GM18498 (cell line): Measurements from ENCODE around the gene UBE2E1.

Source experiments
- ATAC-seq: cut with Tn5 transposase; IDR thresholded peaks from one replicate; pipeline ENCODE4 v1.9.1; 2021; ENCODE audit warnings: mild to moderate bottlenecking, moderate library complexity; ENCODE audit not compliant: unreplicated experiment

Gene UBE2E1

DNA sequence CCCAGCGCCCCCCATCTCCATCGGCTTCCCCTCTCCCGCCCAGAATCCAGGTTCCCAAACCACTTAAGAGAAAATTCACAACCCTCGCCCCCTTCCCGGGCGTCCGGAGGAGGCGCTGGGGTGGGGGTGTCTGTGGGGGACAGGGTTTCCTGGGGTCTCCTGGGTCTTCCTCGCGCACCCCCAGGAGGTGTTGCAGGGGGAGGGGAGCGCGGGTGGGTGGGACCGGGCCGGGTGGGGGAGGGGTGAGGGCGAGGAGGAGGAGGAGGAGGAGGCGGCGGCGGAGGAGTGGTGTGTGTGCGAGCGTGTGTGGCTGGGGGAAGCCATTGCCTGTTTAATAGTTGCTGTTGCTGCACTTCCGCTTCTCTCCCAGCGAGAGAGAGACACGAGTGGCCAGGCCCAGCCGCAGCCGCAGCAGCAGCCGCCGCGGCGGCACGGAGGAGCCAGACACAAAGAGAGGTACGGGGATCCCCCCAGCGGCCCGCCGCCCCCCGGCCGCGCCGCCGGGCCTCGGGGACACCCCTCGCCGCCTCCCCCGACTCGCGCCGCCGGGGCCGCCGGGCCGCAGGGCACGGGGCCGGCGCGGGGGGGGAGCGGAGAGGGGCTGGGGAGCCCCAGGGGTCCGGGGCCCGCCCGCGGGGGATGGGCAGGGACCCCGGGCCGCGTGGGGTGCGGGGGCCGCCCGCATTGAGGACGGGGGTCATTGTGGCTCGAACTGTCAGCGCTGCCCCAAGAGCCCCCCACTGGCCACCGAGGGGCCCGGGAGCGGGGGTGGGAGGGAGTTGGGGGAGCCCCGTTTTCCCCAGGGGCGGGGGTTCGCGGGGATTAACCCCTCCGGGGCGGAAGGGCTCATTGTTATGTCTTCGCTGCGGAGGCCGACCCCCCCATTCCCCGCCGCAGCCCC lies at the start of gene UBE2E1:
UBE2E1 (plus strand) TSS at position 323 of the 901 bp plus-strand sequence. CDS start 1,315 bp downstream, outside the sequence.
- ATAC-seq, result peak; percentile 72

DNA sequence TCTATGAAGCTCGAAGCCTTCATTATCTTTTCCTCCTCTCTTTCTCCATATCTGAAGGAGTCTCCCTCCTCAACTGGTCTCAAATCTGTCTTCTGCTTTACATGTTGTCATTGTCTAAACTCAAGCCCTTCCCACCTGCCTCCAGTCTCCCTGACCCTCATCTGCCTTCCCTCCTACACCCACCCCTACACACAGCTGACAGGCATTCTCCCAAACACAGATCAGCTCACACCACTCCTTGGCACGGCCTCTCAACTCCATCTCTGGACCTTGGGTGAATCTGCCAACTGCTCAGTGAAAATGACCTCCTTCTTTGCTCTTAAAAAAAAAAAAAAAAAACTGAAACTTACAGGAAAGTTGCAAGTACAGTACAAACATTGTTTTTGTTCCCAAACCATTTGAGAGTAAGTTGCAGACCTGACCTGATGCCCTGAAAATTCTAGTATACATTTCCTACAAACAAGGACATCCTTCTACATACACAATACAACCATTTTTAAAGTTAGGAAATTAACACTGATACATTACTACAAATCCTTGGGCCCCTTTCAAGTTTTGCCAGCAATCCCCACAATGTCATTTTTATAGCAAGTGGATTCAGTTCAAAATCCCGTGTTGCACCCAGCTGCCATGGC lies 49.4 kb upstream of the UBE2E1 start:
- ATAC-seq, result no peak

- no peak for ATAC-seq
These were observed 47.4 kb upstream of the UBE2E1 start for GRCh38 chr3:23758253-23758838.

- peak; percentile 25 for ATAC-seq
These were observed 45.4 kb upstream of the UBE2E1 start for GRCh38 chr3:23760325-23760724.

DNA sequence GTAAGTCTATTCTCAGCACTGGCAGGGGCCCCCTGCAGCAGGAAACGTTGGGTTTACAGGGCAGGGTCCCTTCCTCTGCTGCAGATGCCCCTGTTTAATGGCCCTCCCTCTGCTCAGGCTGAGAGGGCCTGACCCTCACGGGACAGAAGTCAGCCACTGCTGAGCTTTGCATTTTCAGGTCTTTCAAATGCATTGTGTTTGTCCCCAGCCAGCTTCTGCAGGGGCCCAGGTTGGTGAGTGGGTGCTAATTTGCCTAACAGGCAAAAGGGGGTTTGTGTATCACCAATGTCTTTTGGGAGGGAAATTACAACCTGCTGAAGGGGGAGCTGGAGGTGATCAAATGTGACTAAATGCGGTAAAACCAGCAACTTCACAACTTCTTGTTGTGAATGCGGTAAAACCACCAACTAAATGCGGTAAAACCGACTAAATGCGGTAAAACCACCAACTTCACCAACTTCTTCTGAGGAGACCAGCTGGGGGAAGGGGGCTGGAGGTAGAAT lies 44.8 kb upstream of the UBE2E1 start:
- ATAC-seq, result peak; percentile 38

DNA sequence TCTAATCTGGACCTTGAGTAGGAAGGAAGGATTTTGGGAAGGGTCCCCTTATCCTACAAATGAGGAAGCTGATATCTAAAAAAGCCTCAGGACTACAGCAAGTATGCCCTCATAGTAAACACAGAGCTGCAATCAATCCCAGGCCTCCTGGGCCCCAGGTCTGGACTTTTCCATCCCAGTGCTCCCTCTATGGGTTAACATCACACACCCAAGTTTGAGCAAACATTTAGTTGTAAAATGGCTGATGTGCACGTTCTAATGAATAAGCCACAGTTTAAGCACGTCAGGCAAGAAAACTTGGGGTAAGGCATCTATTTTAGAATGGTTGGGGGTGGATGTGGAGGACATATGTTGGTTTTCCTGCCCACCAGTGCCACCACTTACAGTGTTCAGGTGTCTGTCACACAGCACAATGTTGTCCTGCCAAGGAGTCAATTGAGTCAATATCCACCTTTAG lies 44.3 kb upstream of the UBE2E1 start:
- ATAC-seq, result peak; percentile 37

DNA sequence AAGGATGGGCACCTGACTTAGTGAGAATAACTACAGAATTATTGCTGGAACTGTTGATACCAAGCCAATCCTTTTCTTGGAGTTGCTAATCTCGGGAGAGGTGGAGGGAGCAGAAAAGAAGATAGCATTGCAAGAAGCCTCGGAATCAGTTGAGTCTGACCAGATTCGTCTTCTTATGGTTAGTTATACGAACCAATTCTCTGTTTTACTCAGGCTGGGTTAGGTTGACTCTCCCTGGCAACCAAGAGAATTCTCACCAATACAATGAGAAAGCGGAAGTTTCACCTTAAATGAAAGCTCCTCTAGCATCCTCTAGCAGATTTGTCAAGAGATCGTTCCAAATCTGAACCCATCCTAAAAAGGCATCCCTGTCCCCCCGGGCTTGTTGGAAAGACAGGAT lies 43.5 kb upstream of the UBE2E1 start:
- peak; percentile 85 for ATAC-seq

DNA sequence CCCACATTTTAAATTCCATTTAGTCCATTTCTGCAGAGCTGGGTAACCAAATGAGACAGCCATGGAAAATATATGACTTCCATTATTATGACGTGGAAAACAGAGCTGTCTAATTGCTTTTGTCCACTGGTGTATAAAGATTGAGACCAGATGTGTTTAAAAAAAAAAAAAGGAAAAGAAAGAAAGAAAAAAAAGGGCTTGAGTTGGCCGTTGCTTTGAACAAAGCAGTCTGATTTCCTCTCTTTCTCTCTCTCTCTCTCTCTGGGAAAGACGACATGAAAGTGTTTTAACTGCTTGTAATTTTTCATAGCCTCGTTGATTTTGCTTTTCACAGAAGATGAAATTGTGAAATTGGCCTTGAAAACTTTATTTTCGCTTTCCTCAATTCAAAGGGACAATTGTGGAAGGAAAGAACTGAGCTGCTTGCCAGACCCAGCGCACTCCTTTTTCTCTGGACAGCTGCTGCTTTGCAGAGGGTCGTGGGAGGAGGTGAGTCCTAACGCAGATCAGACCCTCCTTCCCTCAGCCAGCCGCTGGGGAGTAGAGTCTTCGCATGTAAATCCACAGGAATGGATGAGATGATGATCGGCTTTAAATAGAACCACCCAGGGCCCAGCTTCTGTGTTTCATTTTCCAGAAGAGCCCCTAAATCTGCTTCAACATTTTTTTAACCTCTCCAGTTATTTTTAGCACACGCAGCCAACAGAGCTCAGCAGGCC lies 42.8 kb upstream of the UBE2E1 start:
- ATAC-seq, result no peak

GRCh38 chr3:23764407-23764806 lies 41.3 kb upstream of the UBE2E1 start:
- no peak for ATAC-seq

DNA sequence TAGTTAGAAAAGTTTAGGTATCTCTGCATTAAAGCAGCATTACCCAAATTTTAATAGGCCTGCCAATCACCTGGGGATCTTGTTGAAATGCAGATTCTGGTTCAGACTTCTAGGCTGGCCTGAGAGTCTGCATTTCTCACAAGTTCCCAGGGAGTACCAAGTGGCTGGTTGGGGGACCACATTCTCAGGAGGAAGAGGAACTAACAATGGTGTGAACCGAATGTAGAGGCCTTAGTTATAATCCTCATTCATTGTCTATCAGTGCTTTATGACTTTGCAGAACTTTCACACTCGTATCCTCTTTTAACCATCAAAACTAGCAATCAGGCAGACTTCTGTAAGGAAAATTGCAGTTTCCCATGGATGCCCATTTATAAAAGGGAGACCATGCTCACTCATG lies 38.2 kb upstream of the UBE2E1 start:
- no peak for ATAC-seq

- ATAC-seq, result no peak
These were observed 30.4 kb upstream of the UBE2E1 start for GRCh38 chr3:23775254-23775909.

DNA sequence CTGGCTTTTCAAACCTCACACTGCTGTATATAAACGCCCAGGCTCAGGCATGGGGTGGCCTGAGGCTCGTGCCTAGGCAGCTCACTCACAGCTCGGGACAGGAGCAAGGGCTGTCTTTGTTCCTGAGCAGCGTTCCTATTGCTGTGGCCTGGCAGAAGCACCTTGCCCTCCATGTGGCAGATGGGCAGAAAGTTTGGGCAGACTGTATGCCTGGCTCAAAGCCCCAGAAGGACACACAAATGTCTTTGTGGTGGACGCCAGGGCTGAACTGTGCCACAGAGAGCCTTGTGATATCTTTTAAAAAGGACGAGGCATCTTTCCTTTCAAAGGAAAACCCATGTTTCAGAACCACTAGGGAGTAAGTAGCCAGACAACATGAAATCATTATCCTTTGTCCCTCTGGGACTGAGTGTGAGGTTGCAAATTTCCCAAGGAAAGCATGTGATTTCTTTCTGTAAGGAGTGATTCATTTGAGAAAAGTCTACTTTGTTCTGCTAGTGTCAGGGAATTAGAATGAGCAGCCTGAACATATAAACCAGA lies 29.3 kb upstream of the UBE2E1 start:
- no peak for ATAC-seq

- no peak for ATAC-seq
These were observed 27.3 kb upstream of the UBE2E1 start for GRCh38 chr3:23778446-23778845.

DNA sequence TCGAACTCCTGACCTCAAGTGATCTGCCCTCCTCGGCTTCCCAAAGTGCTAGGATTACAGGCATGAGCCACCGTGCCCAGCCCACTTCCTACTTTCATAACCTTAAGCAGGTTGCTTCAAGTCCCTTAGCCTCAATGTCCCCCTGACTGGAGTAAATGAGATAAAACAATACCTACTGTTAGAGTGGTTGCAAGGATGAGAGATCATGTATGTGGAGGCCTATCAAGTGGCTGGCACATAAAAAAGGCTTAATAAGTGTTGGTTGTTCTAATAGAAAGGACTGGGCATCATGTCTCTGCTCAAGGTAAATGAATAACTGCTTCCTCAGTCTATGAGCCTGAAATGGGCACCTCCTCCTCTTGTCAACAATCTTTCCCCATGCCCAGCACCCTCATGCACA lies 25.9 kb upstream of the UBE2E1 start:
- no peak for ATAC-seq

- no peak for ATAC-seq
These were observed 24.7 kb upstream of the UBE2E1 start for GRCh38 chr3:23781051-23781450.

- ATAC-seq, result no peak
These were observed 23.9 kb upstream of the UBE2E1 start for GRCh38 chr3:23781871-23782270.

- no peak for ATAC-seq
These were observed 20.6 kb upstream of the UBE2E1 start for GRCh38 chr3:23785097-23785645.

GRCh38 chr3:23785882-23786281 lies 19.9 kb upstream of the UBE2E1 start:
- no peak for ATAC-seq

DNA sequence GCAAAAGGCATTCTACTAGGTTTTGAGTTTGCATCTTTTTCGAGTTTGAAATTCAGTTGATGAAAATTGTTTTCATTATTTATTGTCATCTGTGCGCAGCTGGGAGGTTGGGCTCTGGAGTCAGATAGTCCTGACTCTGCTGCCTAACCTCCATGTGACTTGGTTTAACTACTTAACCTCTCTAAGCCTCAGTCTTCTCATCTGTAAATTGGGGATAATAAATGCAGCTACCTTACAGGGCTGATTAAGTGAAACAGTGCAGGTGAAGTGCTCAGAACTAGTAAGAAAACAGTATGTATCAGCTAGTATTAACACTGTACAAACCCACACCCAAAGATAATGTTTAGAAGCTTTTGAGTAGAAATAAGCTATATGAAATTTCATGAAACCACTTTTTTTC lies 14.1 kb upstream of the UBE2E1 start:
- no peak for ATAC-seq
